Measurements from ENCODE around the gene TERF2IP.

The TERF2IP gene

DNA sequence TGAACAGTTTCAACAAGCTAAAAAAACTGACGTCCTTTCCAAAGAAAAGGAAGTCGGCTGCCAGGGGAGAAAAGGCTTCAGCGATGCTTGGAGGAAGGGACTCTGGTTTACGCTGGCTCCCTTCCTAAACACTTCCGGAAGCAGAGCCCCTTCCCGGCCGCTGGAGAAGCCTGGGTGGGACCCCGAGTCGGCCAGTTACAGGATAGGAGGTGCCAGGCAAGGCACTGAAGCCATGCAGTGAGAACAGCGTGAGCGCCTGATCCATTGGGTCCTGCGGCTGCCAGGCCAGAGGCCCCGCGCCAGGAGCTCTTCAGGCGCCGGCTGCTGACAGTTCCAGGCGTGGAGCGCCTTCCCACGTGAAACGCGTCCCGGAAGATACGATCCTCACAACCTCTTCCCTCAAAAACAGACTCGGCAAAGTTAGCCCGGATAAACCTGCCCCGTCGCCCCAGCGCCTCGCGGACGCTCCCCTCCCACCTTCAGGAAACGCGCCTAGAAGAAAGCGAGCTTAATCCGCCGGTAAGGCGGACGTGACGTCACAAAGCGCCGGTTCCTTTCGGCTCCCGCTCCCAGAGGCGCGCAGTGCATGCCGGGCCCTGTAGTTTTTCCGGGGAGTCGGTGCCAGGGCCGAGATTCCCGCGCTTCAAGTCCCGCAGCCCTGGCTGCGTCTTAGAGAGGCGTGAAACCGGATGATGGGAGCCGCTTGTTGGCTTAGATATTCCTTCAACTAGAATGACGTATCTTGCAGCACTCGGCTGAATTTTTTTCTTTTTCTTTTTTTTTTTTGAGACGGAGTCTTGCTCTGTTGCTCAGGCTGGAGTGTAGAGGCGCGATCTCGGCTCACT is 24.6 kb upstream of the TERF2IP start, which contains the start of gene ADAT1:
ADAT1 (minus strand) TSS at position 521 of the 845 bp plus-strand sequence. CDS start 2,482 bp downstream, outside the sequence.
- in situ Hi-C loops (cut with HindIII; ENCODE audit: low sequenced_read_pairs) = no loop called here
- TF ChIP-seq, protein P1, sequence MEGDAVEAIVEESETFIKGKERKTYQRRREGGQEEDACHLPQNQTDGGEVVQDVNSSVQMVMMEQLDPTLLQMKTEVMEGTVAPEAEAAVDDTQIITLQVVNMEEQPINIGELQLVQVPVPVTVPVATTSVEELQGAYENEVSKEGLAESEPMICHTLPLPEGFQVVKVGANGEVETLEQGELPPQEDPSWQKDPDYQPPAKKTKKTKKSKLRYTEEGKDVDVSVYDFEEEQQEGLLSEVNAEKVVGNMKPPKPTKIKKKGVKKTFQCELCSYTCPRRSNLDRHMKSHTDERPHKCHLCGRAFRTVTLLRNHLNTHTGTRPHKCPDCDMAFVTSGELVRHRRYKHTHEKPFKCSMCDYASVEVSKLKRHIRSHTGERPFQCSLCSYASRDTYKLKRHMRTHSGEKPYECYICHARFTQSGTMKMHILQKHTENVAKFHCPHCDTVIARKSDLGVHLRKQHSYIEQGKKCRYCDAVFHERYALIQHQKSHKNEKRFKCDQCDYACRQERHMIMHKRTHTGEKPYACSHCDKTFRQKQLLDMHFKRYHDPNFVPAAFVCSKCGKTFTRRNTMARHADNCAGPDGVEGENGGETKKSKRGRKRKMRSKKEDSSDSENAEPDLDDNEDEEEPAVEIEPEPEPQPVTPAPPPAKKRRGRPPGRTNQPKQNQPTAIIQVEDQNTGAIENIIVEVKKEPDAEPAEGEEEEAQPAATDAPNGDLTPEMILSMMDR (IDR thresholded peaks at IDR 0.05; ENCODE audit: low read depth, low read length, missing control alignments) = no peak
- peak; percentile 97 for DNase-seq (ENCODE audit: low read depth)
- peak within 1 kb of the TSS; percentile 65 for H3K4me3 ChIP-seq (ENCODE audit: low read depth, low read length)

DNA sequence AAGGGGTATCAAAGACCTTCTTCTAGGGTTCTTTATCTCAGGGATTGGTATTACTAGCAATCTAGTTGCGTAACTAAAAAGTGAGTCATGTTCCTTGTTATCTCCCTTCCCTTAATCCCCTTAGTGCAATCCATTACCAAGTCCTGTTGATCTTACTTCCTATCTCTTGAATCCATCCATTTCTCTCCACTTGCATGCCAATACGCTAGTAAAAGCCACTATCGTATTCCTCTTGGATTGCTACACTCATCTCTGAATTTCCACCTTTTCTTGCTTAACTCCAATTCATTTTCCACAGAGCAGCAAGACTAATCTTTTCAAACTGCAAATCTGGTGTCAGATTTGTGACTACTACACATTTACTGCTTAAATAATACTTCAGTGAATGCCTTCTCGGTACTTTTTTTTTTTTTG is 22.6 kb upstream of the TERF2IP start:
- TF ChIP-seq, protein P1 (IDR thresholded peaks at IDR 0.05; ENCODE audit: low read depth, low read length, missing control alignments) = no peak
- DNase-seq (ENCODE audit: low read depth) = no peak
- in situ Hi-C loops (cut with HindIII; ENCODE audit: low sequenced_read_pairs) = no loop called here
- H3K4me3 ChIP-seq (ENCODE audit: low read depth, low read length) = no peak overlapping the region

DNA sequence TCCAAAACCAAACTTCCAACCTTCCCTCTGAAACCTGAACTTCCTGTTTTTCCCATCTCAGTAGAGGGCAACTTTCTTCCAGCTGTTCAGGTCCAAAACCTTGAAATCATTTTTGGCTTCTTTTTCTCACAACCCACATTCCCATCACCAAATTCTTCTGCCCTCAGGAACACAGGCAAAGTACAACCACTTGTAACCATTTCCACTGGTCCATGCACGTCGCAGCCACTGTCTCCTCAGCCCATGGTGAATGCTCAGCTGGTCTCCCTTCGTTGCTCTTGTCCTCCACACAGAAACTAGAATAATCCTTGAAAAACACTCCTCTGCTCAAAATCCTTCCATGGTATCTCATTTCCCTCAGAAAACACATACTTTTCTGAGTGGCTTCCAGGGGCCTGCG is 20.8 kb upstream of the TERF2IP start:
- no peak for DNase-seq (ENCODE audit: low read depth)
- no peak overlapping the region for H3K4me3 ChIP-seq (ENCODE audit: low read depth, low read length)
- in situ Hi-C loops (cut with HindIII; ENCODE audit: low sequenced_read_pairs) = no loop called here
- TF ChIP-seq, protein P1 (IDR thresholded peaks at IDR 0.05; ENCODE audit: low read depth, low read length, missing control alignments) = no peak

DNA sequence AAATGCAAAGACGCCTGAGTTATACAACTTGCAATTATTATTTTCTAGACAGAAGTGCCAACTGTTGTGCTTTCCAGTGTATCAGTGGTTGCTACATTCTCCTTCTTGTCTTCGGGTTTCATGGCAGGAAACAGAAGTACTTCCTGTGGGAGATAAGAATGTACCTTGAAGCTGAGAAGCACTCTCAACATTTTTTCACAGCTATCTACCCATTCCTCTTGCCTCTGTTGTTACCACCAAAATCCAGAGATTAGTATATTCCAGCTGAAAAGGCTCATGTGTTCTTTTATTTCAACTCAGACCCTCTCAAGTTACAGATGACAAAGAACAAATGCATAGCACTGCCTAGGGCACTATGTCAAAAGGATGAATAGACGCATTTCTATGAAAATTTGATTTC is 19.7 kb upstream of the TERF2IP start:
- DNase-seq (ENCODE audit: low read depth) = no peak
- H3K4me3 ChIP-seq (ENCODE audit: low read depth, low read length) = no peak overlapping the region
- TF ChIP-seq, protein P1 (IDR thresholded peaks at IDR 0.05; ENCODE audit: low read depth, low read length, missing control alignments) = no peak
- in situ Hi-C loops (cut with HindIII; ENCODE audit: low sequenced_read_pairs) = no loop called here

DNA sequence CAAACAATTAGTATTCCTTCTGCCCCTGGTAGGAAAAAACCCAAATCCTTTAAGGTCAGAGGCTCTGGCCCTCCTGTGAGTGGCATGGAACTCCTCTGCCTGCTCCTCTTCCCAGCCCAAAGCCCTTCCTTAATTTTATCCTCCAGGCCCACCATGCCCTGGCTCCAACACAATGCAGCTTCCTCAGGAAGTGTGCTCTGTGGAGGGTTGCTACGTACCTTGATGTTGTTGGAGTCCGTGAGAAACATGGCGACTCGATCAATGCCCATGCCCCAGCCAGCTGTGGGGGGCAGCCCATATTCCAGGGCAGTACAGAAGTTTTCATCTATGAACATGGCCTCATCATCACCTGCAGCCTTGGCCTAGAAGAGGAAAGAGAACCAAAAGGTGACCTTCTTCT is 19.2 kb upstream of the TERF2IP start:
- in situ Hi-C loops (cut with HindIII; ENCODE audit: low sequenced_read_pairs) = no loop called here
- TF ChIP-seq, protein P1 (IDR thresholded peaks at IDR 0.05; ENCODE audit: low read depth, low read length, missing control alignments) = no peak
- DNase-seq (ENCODE audit: low read depth) = no peak

DNA sequence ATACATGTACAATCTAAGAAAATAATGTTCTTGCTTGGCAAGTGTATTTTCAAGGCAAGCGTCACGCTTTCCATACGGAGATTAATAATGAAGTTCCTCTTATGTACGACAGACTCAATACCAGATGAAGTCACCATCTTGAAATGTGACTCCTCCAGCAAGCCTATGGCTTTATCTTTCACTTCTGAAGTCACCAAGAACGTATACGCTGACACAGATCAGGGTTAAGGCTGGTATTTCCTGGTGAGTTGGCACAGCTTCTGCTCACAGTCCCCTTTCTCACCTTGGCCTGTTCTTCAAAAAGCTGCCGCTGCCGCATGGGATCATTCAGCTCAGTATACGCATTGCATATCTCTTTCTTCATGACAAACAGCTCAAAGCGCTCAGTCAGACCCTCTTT is 18.4 kb upstream of the TERF2IP start:
- H3K4me3 ChIP-seq (ENCODE audit: low read depth, low read length) = no peak overlapping the region
- no peak for DNase-seq (ENCODE audit: low read depth)
- TF ChIP-seq, protein P1 (IDR thresholded peaks at IDR 0.05; ENCODE audit: low read depth, low read length, missing control alignments) = no peak
- in situ Hi-C loops (cut with HindIII; ENCODE audit: low sequenced_read_pairs) = no loop called here

More for the DNA sequence above, 19.2 kb upstream of the TERF2IP start:
- H3K4me3 ChIP-seq (ENCODE audit: low read depth, low read length) = no peak overlapping the region
